ENCODE data around the gene APLP1. TPM values are rescaled to one million over a fixed set of nuclear protein-coding genes. Genes with fewer than 3 reads are reported as not detected.

The APLP1 gene
- total RNA-seq, 4 donors from 2014 or later: 0.67 to 5.3 (median 2.8) TPM

DNA sequence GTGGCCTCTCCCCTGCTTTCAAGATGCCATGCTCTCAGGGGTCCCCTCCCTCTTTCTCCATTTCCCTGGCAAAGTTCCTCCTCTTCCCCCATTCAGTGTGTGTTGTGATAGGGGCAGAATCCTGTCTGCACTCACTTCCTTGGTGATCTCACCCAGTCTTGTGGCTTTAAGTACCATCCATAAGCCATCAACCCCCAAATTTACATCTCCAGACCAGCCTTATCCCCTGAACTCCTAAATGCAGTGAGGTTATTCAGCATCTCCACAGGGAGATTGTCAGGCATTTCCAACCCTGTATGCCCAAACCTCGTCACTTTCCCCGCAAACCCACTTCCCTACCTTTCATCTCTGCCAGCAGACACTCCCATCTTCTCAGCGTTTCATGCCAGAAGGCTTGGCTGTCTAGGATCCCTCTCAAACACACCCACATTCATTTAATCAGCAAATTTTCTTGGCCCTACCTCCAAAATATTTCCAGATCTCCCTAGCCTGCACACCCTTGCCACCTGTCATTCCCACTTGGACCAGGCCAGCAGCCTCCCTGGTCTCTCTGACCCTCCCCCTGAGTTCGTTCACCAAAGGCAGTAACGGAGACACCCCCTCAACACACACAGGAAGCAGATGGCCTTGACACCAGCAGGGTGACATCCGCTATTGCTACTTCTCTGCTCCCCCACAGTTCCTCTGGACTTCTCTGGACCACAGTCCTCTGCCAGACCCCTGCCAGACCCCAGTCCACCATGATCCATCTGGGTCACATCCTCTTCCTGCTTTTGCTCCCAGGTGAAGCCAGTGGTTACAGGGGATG lies 33.7 kb downstream of the APLP1 start, which contains the start of gene HCST:
Gene HCST, plus strand, starts transcription at position 676 of the 808 bp plus-strand sequence. Its CDS starts 65 bp downstream, at position 741.
- Histone ChIP-seq H3K27ac (peak within 1 kb of the TSS in 2 of 3 donors; percentile 39 to 85), H3K36me3 (no peaks in the 10 kb centered on the region), H3K4me1 (peaks cover 7 to 32% of the 10 kb centered on the region in 2 donors), H3K9me3 (no peaks in the 10 kb centered on the region), H3K4me3 (replicated peaks in 1 of 3) (no peak within 1 kb of the TSS), H3K27me3 (no peaks in the 10 kb centered on the region)
- DNase-seq: no peak
- TF ChIP-seq POLR2A (IDR thresholded peaks at IDR 0.05): no peak
- TF ChIP-seq, protein P1, sequence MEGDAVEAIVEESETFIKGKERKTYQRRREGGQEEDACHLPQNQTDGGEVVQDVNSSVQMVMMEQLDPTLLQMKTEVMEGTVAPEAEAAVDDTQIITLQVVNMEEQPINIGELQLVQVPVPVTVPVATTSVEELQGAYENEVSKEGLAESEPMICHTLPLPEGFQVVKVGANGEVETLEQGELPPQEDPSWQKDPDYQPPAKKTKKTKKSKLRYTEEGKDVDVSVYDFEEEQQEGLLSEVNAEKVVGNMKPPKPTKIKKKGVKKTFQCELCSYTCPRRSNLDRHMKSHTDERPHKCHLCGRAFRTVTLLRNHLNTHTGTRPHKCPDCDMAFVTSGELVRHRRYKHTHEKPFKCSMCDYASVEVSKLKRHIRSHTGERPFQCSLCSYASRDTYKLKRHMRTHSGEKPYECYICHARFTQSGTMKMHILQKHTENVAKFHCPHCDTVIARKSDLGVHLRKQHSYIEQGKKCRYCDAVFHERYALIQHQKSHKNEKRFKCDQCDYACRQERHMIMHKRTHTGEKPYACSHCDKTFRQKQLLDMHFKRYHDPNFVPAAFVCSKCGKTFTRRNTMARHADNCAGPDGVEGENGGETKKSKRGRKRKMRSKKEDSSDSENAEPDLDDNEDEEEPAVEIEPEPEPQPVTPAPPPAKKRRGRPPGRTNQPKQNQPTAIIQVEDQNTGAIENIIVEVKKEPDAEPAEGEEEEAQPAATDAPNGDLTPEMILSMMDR (IDR thresholded peaks at IDR 0.05): no peak
- WGBS, 2 donors: 52 to 61% methylated on average over 6 of the region's 6 CpGs
- intact Hi-C loops (cut with DNase I): no loop called here

DNA sequence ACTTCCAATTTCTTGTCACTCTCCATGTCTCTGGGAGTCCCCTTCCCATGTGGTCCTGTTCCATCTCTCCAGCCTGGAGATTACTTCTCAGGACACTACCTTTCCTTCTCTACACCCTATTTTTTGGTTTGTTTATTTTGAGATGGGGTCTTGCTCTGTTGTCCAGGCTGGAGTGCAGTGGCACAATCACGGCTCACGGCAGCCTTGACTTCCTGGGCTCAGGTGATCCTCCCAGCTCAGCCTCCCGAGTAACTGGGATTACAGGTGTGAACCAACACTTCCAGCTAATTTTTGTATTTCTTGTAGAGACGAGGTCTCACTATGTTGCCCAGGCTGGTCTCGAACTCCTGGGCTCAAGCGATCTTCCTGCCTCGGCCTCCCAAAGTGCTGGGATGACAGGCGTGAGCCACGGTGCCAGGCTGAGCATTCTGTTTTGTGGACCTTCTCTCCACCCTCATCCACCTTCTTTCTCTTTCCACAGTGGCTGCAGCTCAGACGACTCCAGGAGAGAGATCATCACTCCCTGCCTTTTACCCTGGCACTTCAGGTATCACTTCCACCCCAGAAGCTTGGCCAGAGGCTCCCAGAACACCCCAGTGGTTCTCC lies 34.6 kb downstream of the APLP1 start:
- Histone ChIP-seq H3K27ac (peak overlapping the region in 2 of 3 donors; percentile 30 to 39), H3K27me3 (no peaks in the 10 kb centered on the region), H3K4me3 (replicated peaks in 1 of 3) (no peak overlapping the region), H3K9me3 (no peaks in the 10 kb centered on the region), H3K36me3 (no peaks in the 10 kb centered on the region), H3K4me1 (peaks cover 6 to 27% of the 10 kb centered on the region in 2 donors)
- intact Hi-C loops (cut with DNase I): no loop called here
- TF ChIP-seq POLR2A (IDR thresholded peaks at IDR 0.05): no peak
- TF ChIP-seq, protein P1 (IDR thresholded peaks at IDR 0.05): no peak
- no peak for DNase-seq
- 68 to 80% methylated on average over 10 of the region's 10 CpGs for WGBS, 2 donors

DNA sequence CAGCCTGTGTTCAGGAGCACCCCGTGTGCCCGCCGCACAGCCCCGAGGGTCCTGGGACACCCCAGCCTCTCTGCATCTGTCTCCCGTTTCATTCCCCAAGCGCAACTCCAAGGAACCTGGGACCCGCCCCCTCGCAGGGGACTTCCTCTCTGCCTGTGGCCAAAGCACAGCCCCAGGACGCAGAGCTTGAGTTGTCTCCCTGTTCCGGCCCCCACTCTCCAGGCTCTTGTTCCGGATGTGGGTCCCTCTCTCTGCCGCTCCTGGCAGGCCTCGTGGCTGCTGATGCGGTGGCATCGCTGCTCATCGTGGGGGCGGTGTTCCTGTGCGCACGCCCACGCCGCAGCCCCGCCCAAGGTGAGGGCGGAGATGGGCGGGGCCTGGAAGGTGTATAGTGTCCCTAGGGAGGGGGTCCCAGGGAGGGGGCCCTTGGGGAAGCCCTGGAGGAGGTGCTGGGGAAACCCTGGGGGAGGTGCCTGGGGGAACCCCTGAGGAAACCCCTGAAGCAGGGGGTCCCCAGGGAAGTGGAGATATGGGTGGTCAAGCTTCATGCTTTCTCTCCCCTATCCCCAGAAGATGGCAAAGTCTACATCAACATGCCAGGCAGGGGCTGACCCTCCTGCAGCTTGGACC lies 35.3 kb downstream of the APLP1 start:
- Histone ChIP-seq H3K36me3 (no peaks in the 10 kb centered on the region), H3K4me1 (peaks cover 0 to 21% of the 10 kb centered on the region in 2 donors), H3K9me3 (no peaks in the 10 kb centered on the region), H3K27ac (peak overlapping the region in 2 of 3 donors; percentile 30 to 39), H3K4me3 (replicated peaks in 1 of 3) (no peak overlapping the region), H3K27me3 (no peaks in the 10 kb centered on the region)
- 1 to 2% methylated on average over 11 to 22 of the region's 24 CpGs for WGBS, 2 donors
- peak; percentile 80 to 81 for DNase-seq
- intact Hi-C loops (cut with DNase I): no loop called here
- peak in 1 of 2 donors; percentile 19 for TF ChIP-seq POLR2A (IDR thresholded peaks at IDR 0.05)
- TF ChIP-seq, protein P1 (IDR thresholded peaks at IDR 0.05): no peak

DNA sequence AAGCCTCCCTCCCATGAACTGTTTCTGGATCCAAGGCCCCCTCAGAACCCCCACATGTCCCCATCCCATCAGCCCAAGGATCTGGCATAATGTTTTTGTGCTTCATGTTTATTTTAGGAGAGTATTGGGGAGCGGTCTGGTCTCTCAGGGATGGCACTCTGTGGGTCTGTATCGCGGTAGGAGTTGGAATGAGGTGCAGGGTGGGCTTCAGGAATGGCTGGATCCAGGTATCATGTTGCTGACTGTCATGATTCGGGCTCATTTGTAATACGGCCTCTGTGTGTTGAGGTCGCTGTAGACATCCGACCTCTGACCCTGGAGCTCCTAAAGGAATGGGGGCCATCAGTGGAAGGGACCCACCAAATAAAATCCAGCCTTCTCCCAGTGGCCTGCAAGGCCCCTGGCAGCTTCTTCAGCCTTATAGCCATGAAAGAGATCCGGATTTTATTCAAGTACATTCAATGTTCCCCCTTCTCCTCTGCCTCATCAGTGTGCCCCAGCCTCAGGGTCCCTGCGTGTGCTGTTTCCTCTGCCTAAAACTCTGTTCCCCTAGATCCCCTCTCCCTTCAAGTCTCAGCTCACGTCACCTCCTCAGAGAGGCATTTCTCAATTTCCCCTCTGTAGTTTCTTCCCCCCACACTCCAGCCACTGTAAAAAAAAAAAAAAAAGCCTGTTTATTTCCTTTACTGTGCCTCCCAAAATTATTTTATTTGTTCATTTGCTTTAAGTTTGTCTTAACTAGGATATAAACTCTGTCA lies 36.1 kb downstream of the APLP1 start:
- TF ChIP-seq, protein P1 (IDR thresholded peaks at IDR 0.05): no peak
- TF ChIP-seq POLR2A (IDR thresholded peaks at IDR 0.05): no peak
- Histone ChIP-seq H3K4me3 (replicated peaks in 1 of 3) (no peak overlapping the region), H3K9me3 (no peaks in the 10 kb centered on the region), H3K27me3 (no peaks in the 10 kb centered on the region), H3K27ac (no peak overlapping the region), H3K36me3 (no peaks in the 10 kb centered on the region), H3K4me1 (peaks cover 0 to 21% of the 10 kb centered on the region in 2 donors)
- intact Hi-C loops (cut with DNase I): no loop called here
- WGBS, 2 donors: 89% methylated on average over 9 to 10 of the region's 10 CpGs
- no peak for DNase-seq

Data from thyroid gland (tissue), 4 donors.